ENCODE data around the gene PHLDA2.

PHLDA2 gene

DNA sequence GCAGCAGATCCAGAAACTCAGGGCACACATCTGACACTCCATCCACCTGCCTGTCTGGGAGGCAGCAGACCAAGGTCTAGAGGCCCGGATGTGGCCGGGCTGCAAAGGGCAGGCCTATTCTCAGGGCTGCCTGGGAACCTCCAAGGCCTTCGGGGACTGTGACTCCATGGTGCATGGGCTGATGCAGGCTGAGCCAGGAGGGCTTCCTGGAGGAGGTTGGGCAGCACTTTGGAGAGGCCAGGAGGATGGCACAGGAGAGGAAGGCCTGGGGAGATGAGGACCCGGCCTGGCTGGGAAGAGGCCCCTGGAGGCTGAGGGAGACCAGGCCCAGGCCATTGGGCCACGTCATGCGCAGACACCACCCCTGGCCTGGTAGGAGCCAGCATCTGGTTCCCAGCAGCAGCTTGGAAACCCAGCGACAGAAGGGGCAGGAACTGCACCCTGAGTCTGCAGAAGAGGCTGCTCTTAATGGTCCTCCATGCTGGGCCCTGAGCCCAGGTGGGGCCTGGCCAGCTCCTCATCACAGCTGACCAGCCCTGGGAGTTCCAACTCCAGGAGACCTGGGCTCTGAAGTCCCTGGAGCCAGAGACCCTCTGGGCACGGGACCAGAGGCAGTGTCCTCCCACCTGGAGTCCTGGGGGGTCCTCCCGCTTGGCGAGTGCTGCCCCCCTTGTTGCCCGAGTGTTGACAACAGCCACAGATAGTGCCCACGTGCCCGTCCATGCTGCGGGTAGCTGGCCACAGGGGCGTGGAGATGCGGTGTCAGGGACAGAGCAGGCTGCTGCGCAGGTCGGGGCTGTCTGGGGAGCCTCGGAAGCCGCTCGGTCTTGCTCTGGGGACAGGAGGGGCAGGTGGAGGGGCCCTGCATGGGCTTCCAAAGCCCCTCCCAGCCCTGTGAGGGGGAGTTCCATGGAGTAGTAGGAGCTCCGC is 5.5 kb downstream of the PHLDA2 start:
- Histone ChIP-seq H3K27me3 (ENCODE audit: control insufficient read depth, insufficient read depth, low read length) (no peaks in the 10 kb centered on the region), H3K36me3 (ENCODE audit: control insufficient read depth, insufficient read depth, low read length) (no peaks in the 10 kb centered on the region), H3K27ac (ENCODE audit: low read depth, low read length) (no peak overlapping the region), H3K4me1 (ENCODE audit: control insufficient read depth, insufficient read depth, low read length) (no peaks in the 10 kb centered on the region), H3K4me3 (ENCODE audit: low read length) (no peak overlapping the region), H3K9ac (ENCODE audit: low read length) (no peak overlapping the region)

DNA sequence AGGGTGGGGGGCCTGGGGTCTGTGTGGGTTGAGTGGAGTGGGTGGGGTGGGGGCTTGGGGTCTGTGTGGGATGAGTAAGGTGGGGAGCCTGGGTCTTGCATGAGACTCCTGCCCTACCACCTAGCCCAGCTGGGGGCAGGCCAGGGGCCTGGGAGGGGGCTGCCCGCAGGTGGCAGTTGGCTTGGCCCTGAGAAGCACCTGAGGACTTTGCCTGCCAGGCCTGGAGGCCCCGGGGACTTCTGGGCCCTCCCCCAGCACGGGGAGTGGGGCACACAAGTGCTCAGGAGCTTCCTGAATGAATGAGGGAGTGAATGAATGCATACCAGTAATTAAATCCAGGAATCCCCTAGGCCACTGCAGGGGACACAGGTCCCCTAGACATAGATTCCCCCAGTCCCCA is 6.6 kb downstream of the PHLDA2 start:
- H3K27me3 ChIP-seq (ENCODE audit: control insufficient read depth, insufficient read depth, low read length), result no peaks in the 10 kb centered on the region
- no peaks in the 10 kb centered on the region for H3K4me1 ChIP-seq (ENCODE audit: control insufficient read depth, insufficient read depth, low read length)
- H3K27ac ChIP-seq (ENCODE audit: low read depth, low read length), result no peak overlapping the region
- no peak overlapping the region for H3K9ac ChIP-seq (ENCODE audit: low read length)
- H3K4me3 ChIP-seq (ENCODE audit: low read length), result no peak overlapping the region
- H3K36me3 ChIP-seq (ENCODE audit: control insufficient read depth, insufficient read depth, low read length), result no peaks in the 10 kb centered on the region

DNA sequence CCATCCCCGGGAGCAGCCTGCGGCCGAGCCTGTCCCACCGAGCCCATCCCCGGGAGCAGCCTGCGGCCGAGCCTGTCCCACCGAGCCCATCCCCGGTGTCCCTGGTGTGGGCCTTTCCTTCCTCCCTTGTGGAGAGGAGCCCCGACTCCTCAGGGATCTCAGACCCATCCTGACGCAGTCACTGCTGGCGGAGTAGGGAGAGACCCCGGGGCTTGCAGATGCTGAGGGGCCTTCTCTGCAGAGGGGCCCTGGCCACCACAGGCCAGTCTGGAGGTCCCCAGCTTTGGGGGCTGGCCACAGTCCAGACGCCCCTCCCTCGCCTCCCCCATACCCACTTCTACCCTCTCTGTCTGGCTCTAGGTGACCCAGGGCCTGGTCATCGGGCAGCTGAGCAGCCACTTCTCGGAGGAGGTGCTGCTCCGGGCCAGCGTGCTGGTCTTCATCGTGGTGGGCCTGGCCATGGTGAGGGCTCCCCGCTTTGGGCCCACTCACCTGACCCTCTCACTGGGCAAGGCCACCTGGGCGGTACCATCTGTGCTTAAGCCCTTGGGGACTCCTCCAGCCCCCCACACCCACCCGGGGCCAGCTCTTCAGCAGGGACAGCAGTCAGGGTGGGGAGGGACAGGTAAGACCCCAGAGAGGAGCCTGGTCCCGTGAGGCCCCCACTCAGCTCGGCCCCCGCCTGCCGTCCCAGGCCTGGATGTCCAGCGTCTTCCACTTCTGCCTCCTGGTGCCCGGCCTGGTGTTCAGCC is 7.3 kb downstream of the PHLDA2 start:
- Histone ChIP-seq H3K4me1 (ENCODE audit: control insufficient read depth, insufficient read depth, low read length) (no peaks in the 10 kb centered on the region), H3K9ac (ENCODE audit: low read length) (no peak overlapping the region), H3K27me3 (ENCODE audit: control insufficient read depth, insufficient read depth, low read length) (no peaks in the 10 kb centered on the region), H3K4me3 (ENCODE audit: low read length) (no peak overlapping the region), H3K27ac (ENCODE audit: low read depth, low read length) (no peak overlapping the region), H3K36me3 (ENCODE audit: control insufficient read depth, insufficient read depth, low read length) (no peaks in the 10 kb centered on the region)

DNA sequence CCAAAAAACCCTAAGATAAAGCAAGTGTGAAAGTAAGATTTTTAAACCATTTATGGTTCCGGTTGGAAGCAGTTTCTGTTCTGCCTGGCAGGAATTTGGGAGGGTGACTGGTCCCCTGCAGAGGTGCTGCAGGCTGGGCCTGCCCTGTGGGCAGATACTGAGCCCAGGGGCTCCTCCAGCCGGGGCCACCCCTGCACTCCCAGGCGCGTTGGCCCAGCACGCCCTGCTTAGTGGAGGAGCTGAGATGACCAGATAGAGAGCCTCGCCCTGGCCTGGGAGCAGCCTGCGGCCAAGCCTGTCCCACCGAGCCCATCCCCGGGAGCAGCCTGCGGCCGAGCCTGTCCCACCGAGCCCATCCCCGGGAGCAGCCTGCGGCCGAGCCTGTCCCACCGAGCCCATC is 8.0 kb downstream of the PHLDA2 start:
- Histone ChIP-seq H3K27ac (ENCODE audit: low read depth, low read length) (no peak overlapping the region), H3K9ac (ENCODE audit: low read length) (no peak overlapping the region), H3K27me3 (ENCODE audit: control insufficient read depth, insufficient read depth, low read length) (no peaks in the 10 kb centered on the region), H3K36me3 (ENCODE audit: control insufficient read depth, insufficient read depth, low read length) (no peaks in the 10 kb centered on the region), H3K4me3 (ENCODE audit: low read length) (no peak overlapping the region), H3K4me1 (ENCODE audit: control insufficient read depth, insufficient read depth, low read length) (no peaks in the 10 kb centered on the region)

DNA sequence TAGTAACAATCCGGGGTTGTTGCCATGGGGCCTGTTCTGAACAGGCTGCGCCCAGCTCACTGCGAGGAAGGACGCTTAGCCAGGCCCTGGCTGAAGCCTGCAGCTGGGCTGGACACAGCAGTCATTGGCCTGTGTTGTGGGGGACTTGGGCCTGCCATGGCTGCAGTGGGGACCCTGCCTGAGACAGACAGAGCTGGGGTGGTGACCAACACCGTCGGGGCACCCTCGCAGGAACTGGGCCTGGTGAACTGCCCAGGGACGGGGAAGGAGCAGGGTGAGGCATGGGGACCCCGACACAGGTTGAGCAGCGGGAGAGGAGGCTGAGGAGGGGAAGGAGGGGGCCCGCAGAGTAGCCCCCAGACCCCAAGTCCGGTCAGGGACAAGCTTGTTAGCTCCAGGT is 8.9 kb downstream of the PHLDA2 start:
- no peaks in the 10 kb centered on the region for H3K27me3 ChIP-seq (ENCODE audit: control insufficient read depth, insufficient read depth, low read length)

DNA sequence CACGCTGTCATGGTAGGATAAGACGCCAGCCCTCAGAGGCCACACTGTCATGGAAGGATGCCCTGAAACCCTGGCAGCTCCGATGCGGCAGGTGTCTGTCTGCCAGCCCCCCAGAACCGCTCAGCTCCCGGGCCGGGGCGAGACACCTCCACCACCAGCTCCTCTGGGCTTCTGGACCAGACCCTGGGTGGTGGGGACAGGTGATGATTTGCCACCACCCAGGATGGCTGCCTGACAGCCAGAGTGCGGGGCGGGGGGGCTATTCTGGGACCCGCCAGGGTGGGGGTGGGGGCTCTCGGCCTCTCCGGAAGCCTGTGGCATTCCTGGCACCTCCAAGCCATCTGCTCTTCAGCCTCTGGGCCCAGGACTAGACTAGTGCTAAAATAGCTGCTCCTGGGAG is 9.4 kb downstream of the PHLDA2 start:
- Histone ChIP-seq H3K27me3 (ENCODE audit: control insufficient read depth, insufficient read depth, low read length) (no peaks in the 10 kb centered on the region), H3K9ac (ENCODE audit: low read length) (no peak overlapping the region), H3K4me1 (ENCODE audit: control insufficient read depth, insufficient read depth, low read length) (no peaks in the 10 kb centered on the region), H3K36me3 (ENCODE audit: control insufficient read depth, insufficient read depth, low read length) (no peaks in the 10 kb centered on the region), H3K4me3 (ENCODE audit: low read length) (no peak overlapping the region), H3K27ac (ENCODE audit: low read depth, low read length) (no peak overlapping the region)

More for the DNA sequence above, 8.9 kb downstream of the PHLDA2 start:
- Histone ChIP-seq H3K36me3 (ENCODE audit: control insufficient read depth, insufficient read depth, low read length) (no peaks in the 10 kb centered on the region), H3K9ac (ENCODE audit: low read length) (no peak overlapping the region), H3K4me1 (ENCODE audit: control insufficient read depth, insufficient read depth, low read length) (no peaks in the 10 kb centered on the region), H3K27ac (ENCODE audit: low read depth, low read length) (no peak overlapping the region), H3K4me3 (ENCODE audit: low read length) (no peak overlapping the region)

DNA sequence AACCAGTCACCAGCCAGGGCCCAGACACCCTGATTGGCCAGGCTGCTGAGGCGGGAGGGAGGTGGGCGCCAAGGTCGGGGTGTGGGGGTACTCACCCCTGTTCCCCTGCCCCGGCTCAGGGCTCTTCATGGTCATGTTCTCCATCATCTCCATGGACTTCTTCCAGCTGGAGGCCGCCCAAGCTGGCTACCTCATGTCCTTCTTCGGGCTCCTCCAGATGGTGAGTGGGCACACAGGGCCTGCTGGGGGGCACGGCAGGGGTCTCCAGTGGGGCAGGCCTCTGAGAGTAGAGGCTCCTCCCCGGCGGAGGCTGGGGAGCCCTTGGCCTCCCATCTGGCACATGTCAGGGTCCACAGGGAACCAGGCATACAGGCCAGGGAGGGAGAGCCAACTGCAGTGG is 10.0 kb downstream of the PHLDA2 start:
- no peak overlapping the region for H3K27ac ChIP-seq (ENCODE audit: low read depth, low read length)
- no peaks in the 10 kb centered on the region for H3K4me1 ChIP-seq (ENCODE audit: control insufficient read depth, insufficient read depth, low read length)
- H3K27me3 ChIP-seq (ENCODE audit: control insufficient read depth, insufficient read depth, low read length), result no peaks in the 10 kb centered on the region
- H3K9ac ChIP-seq (ENCODE audit: low read length), result no peak overlapping the region
- H3K36me3 ChIP-seq (ENCODE audit: control insufficient read depth, insufficient read depth, low read length), result no peaks in the 10 kb centered on the region
- H3K4me3 ChIP-seq (ENCODE audit: low read length), result no peak overlapping the region

DNA sequence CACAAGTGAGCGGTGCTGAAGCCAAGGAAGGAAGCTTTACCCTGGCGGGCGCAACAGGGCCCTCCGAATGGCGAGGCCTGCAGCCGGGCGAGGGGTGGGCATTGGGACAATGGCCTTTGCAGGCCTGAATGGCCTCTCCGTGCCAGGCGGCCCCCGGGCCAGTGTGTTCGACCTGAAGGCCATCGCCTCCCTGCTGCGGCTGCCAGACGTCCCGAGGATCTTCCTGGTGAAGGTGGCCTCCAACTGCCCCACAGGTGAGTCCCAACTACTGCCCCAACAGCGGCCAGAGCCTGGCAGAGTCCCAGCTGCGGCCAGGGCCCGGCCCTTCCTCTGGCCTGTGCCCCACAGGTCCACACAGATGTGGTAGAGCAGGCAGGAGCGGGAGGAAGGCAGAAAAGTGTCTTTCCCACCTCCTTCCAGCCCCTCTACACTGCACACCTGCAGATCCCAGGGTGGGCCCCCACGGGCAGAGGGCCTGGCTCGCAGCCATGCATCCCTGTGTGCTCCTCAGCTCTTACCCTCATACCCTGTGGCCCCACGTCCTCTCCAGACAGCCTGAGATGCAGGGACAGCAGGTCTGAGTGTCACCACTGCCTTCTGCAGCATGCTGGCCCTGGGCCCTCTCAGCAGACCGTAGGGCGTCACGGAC is 11.3 kb downstream of the PHLDA2 start:
- no peak overlapping the region for H3K9ac ChIP-seq (ENCODE audit: low read length)
- no peaks in the 10 kb centered on the region for H3K36me3 ChIP-seq (ENCODE audit: control insufficient read depth, insufficient read depth, low read length)
- H3K4me3 ChIP-seq (ENCODE audit: low read length), result no peak overlapping the region
- no peak overlapping the region for H3K27ac ChIP-seq (ENCODE audit: low read depth, low read length)
- no peaks in the 10 kb centered on the region for H3K4me1 ChIP-seq (ENCODE audit: control insufficient read depth, insufficient read depth, low read length)
- H3K27me3 ChIP-seq (ENCODE audit: control insufficient read depth, insufficient read depth, low read length), result no peaks in the 10 kb centered on the region

DNA sequence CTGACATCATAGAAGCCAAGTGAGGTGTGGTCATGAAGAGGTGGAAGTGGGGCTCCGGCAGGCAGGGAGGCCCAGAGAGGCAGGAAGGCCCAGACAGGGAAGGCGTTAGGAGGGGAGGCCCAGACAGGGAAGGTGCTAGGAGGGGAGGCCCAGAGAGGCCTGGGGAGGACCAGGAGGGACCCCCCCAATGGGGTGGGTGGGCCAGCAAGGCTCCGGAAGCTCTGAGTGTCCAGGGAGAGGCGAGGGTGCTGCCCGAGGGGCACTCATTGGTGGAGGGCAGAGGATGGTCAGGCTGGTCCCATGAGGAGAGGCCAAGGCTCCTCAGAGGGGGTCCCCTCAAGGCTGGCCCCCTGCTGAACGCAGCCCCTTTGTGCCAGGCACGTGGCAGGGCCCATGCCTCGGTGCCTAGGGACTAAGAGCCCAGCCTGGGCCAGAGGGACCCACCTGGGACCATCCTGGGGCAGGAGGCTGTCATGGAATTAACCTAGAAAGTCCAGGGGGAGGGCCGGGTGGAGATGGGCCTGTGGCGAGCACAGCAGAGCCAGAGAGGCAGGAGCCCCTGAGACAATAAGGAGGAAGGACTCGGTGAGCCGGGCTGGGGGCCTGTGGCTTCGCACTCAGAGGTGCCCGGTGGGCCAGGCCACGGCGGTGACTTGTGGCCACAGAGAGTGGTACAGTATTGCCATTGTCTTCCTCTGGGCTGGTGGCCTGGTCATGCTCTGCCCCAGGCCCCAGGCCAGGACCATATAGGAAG is 12.2 kb downstream of the PHLDA2 start:
- no peaks in the 10 kb centered on the region for H3K36me3 ChIP-seq (ENCODE audit: control insufficient read depth, insufficient read depth, low read length)
- H3K9ac ChIP-seq (ENCODE audit: low read length), result no peak overlapping the region
- H3K4me1 ChIP-seq (ENCODE audit: control insufficient read depth, insufficient read depth, low read length), result no peaks in the 10 kb centered on the region
- H3K27me3 ChIP-seq (ENCODE audit: control insufficient read depth, insufficient read depth, low read length), result no peaks in the 10 kb centered on the region
- no peak overlapping the region for H3K4me3 ChIP-seq (ENCODE audit: low read length)
- no peak overlapping the region for H3K27ac ChIP-seq (ENCODE audit: low read depth, low read length)

DNA sequence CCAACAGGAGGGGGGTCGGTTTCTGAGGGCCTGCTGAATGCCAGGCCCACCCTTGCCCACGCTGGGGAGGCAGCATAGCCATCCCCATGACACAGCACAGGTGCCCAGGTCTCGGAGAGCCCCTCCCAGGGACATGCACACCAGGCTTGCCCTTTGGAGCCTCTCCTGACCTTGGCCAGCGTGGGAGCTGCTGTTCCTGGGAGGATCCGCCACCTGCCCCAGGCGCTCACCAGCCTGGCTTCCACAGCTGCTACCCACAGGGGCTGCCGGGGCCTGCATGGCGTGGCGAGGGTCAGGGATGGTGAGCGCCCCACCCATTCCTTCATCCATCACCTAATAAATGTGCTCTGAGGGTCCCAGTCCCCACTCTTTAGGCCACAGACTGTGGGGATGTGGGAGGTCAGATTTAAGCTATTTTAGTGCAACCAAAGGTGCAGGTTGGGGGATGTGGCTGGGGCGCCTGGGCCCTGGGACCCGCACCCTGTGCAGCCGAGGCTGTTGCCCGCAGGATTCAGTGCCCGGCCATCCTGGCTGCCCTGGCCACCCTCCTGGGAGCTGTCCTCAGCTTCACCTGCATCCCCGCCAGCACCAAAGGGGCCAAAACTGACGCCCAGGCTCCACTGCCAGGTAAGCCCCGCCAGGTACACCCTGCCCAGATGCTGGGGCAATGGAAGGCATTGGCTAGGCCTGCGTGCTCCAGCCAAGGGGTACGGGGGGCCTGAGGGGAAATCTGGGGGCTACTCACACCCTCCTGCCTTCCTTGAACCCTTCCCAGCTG is 12.9 kb downstream of the PHLDA2 start:
- H3K4me3 ChIP-seq (ENCODE audit: low read length), result no peak overlapping the region
- no peaks in the 10 kb centered on the region for H3K4me1 ChIP-seq (ENCODE audit: control insufficient read depth, insufficient read depth, low read length)
- no peak overlapping the region for H3K9ac ChIP-seq (ENCODE audit: low read length)
- no peaks in the 10 kb centered on the region for H3K27me3 ChIP-seq (ENCODE audit: control insufficient read depth, insufficient read depth, low read length)
- no peaks in the 10 kb centered on the region for H3K36me3 ChIP-seq (ENCODE audit: control insufficient read depth, insufficient read depth, low read length)
- H3K27ac ChIP-seq (ENCODE audit: low read depth, low read length), result no peak overlapping the region

DNA sequence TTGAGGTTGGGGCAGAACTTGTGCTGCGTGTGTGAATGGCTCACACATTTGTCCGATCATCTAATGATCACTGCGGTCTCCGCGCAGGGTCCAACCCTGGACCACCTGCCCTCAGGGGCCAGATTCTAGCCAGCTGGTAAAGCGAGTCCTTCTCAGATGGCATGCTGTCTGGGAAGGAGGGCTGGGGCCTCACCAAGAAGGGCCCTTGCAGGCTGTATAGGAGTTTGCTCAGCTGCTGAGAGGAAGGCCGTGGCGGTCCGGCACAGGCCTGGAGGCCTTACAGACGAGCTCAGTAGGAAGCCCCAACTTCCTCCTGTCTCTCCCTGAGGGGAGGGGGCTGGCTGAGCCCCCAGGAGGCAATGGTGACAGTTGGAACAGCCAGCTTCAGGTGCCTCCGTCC is 13.7 kb downstream of the PHLDA2 start:
- Histone ChIP-seq H3K27me3 (ENCODE audit: control insufficient read depth, insufficient read depth, low read length) (no peaks in the 10 kb centered on the region), H3K27ac (ENCODE audit: low read depth, low read length) (no peak overlapping the region), H3K4me1 (ENCODE audit: control insufficient read depth, insufficient read depth, low read length) (no peaks in the 10 kb centered on the region), H3K4me3 (ENCODE audit: low read length) (no peak overlapping the region), H3K36me3 (ENCODE audit: control insufficient read depth, insufficient read depth, low read length) (no peaks in the 10 kb centered on the region), H3K9ac (ENCODE audit: low read length) (no peak overlapping the region)

Data from rectal smooth muscle tissue (tissue), 1 donor.